Midbrain (tissue), 1 donor: ENCODE results near the gene SCMH1.

Source experiments
- DNase-seq: peaks from one replicate; lab custom pipeline; 2025; lab: John Stamatoyannopoulos, UW

The SCMH1 gene

DNA sequence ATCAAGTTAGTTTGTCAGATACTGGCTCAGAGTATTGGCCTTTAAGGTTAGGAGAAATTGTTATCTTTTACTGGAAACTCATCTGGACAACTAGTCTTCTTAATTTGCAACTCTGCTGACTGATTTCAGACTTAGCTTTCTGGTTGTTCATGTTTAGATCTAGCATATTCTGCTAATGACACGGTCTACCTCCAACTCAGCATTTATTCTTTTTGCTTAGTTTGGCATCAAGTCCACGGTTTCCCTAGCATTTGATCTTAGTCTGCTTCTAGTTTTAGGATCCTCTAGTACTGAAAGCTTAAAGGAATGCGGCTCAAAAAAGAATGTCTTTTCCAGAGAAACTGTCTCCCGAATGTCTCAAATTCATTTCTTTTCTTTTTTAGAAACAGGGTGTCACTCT lies 145.0 kb downstream of the SCMH1 start:
- no peak for DNase-seq

DNA sequence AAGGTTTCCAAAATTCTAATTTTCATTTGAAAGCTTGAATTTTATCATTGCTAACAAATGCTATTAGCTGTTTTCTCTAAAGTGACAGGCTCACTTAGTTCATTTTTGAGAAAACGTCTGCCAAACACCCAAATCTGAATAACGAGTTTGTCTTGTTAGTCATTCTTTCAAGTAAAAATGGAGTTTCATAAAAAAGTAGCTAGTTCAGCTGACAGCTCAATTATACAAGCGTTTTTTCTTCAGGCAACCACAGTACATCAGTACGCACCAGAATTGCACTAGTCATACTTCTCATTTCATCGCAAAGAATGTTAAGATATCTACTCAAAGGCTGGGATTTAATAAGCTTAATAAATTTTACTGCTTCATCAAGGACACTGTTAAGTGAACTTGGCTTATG lies 148.3 kb downstream of the SCMH1 start:
- no peak for DNase-seq

DNA sequence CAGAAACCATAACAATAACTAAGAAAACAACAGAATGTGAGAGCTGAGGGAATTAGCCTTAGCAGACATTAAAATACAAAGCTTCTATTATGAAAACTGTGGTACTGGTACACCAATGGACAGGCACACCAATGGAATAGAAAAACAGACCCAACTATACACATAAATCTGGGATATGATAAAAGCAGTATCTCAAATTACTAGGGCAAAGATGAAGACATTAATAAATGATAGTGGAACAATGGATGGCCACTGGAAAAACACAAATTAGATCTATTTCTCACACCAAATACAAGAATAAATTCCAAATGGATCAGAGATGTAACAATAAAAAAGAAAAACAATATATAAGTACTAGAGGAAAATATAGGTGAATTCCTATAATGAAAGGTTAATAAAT lies 155.2 kb downstream of the SCMH1 start:
- no peak for DNase-seq

DNA sequence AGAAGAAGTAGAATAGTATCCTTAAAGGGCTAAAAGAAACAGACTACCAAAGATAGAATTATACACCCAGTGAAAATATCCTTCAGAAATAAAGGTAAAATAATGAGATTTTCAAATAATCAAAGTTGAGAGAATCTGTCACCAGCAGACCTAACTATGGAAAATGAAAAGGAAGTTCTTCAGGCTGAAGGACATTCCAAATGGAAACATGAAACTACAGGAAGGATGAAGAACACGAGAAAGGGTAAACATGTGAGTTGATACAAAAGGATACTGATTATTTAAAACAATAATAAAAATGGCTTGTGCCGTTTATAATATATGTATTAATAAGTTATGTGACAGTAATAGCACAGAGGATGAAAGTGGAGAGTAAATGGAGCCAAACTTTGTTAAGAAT lies 163.5 kb downstream of the SCMH1 start:
- no peak for DNase-seq

DNA sequence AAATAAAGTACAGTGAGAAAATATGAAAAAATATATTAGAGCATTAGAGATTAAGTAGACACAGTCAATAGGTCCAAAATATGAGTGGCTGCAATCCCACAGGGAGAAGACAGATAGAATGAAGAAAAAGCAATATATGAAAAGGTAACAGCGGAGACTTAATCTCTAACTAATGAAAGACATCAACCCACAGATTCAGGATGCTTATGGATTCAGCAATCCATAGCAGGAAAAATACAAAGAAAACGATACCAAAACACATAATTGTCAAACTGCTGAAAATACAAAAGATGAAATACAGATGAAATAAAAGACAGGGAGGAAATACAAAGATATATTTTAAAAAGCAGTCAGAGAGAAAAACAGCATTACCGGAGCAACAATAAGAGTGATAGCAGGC lies 163.9 kb downstream of the SCMH1 start:
- DNase-seq = no peak

DNA sequence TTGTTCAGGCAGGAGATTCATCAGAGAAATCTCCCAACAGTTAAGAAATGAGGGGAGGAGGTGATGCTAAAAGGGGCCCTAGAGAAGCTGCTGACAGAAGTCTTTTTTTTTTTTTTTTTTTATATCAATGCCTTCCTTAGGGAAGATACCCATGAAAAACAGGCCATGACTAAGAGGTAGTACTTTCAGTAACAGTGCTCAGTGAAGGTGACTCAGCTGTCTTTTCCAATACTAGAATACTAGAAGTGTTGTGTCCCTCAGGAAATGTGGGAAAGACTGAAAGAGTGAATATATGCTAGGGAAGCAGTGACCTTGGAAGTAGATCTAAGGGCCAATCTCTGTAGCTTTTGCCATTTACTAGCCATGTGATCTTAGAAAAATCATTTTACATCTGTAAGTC lies 168.1 kb downstream of the SCMH1 start:
- no peak for DNase-seq

DNA sequence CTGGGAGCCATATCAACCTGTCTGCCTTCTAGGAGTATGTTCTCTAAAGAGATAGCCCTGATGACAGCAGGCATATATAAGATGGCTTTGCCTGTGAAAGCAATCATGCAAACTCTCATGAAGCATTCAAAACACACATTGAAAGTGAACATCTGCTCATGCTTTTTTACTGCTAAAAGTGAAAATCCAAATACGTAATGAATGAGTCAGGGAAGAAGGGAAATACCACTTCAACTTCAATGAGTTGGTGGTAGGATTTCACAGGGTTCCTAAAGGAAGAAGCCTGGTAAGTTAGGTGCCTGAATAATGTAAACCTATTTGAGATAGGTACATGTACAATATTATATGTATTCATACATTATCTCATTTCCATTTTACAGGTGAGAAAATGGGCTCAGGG lies 170.1 kb downstream of the SCMH1 start:
- DNase-seq = no peak

DNA sequence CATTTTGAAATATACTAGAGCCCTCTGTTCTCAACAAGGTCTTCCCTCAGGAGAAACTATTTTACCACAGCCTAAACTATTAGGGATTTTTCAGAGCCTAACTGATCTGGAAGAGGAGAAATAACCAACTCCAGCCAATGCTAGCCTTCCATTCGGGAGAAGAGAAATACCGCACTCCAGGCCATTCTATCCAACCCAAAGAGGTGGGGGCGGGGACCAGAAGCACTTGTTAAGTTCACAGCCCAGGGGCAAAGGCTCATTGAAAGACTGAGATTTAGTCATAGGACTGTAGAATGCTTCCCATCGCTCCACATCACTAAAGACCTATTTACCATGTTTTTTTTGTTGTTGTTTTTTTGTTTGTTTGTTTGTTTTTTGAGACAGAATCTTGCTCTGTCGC lies 185.2 kb downstream of the SCMH1 start:
- DNase-seq = no peak

DNA sequence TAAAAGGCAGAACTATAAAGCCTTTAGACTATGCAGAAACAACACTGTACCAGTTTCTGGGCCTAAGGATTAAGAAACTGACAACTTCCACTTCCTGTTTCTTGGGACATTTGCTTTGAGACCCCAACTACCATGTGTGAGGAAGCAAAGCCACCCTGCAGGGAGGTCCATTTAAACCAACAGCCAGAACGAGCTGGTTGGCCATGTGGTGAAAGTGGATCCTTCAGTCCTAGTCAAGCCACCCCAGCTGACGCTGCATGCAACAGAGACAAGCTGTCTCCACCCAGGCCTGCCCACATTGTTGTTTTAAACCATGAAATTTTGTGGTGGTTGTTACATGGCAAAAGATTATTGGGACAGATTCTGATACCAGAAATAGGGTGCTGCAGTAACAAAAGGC lies 188.8 kb downstream of the SCMH1 start:
- no peak for DNase-seq

DNA sequence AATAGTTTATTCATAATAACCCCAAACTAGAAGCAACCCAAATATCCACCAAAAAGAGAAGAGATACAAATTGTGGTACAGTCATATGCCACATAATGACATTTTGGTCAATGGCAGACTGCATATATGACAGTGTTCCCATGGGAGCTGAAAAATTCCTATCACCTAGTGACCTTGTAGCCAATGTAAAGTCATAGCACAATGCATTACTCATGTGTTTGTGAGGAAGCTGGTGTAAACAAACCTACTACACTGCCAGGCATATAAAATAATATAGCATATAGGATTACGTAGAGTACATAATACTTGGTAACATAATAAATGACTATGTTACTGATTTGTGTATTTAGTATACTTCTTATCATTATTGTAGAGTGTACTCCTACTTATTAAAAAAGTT lies 191.1 kb downstream of the SCMH1 start:
- no peak for DNase-seq

DNA sequence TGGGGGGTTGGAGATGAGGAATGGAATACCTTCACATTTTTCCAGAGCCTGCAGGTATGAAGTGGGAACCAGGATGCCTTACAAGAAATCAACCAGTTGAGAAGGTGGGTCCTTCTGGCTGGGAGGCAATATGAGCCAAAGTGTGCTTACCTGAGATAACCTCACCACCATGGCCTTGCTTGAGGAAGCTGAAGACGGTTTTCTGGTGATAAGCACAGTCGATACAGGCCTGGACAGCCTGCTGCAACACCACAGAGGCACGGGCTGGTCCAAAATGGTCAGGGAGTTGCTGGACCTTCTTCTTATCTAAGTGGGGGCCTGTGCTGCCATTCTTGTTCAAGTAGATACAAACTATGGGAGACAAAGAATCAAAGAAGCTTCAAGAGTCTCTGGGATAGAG lies 193.6 kb downstream of the SCMH1 start:
- DNase-seq = no peak

DNA sequence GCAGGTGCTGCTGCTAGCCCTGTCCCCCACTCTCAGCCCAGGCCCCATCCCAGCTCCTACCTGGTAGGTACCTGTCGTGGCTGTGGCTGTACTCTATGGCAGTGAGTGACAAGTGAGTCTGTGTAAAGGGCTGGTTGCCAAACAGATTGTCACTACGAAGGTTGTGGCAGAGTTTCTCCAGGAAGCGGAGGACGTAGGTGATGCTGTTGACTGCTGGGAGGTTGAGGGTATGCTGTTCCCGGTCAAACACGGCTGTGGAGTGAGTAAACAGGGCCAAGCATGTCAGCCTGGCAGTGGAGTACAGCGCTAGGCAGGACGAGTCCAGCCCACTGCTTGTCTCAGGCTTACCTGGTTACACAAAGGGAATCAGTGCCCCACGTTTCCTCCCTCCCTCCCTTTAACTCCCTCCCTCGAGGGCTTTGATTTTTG lies 195.7 kb downstream of the SCMH1 start:
- no peak for DNase-seq

DNA sequence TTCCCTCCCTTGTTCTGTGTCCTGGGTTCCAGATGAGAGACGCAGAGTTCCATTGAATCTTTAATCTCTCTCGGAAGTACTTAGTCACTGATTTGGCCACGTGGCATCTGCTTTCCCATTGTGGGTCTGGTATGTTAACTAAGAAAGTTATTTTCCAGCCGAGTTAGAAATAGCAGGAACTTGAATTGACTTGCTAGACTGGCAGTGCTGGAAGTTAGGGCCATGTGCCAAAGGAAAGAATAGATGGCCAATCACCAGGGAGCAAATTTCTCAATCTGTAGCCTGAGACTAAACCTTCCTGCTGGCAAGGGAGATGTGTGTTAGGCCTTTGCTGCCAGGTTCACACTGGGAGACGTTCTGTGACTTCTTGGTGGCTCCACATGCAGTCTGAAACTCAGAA lies 196.4 kb downstream of the SCMH1 start:
- peak; percentile 31 for DNase-seq

DNA sequence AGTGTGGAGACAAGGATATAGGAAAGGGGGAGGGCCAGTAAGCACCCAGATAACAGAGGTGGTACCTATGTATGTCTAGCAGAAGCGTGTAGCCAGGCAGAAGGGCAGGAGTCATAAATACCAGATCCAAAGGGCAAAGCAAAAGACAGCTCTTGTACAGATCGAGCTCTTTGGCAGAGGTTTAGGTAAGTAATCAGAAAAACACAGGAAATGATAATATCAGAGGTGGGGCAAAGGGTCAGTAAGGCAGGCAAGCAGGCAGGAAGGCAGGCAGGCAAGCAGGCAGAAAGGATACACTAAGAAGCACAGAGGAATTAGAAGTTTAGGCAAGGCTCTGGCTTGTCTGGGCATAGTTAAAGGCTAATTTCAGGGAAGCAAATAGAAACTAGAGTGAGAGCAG lies 197.9 kb downstream of the SCMH1 start:
- no peak for DNase-seq

DNA sequence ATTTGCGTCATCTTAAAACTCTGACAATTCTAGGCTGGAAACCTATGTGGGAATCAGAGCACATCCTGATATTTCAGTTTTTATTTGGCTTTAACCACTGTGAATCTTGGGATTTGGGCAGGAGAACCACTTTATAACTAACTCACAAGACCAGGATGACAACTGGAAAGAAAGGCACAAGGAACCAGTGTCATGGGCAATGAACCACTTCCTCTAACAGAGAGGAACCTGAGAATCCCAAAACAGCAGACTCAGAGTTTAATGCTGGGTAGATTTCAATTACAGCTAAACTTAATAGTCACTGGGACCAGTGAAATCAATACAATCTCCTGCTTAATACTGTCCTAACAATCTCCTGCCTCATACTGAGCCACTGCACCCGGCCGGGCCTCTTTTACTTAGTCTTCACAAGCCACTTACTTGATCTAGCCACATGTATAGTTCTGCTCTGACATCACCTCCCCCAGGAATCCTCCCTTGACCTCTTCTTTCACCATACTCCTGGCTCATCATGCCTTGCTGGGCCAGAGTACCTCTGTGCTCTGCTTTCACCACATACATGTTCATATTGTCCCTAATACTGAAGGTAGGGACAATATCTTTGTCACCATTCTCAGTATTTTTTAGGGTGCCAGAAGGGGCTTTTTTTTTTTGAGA lies 200.4 kb downstream of the SCMH1 start:
- no peak for DNase-seq

DNA sequence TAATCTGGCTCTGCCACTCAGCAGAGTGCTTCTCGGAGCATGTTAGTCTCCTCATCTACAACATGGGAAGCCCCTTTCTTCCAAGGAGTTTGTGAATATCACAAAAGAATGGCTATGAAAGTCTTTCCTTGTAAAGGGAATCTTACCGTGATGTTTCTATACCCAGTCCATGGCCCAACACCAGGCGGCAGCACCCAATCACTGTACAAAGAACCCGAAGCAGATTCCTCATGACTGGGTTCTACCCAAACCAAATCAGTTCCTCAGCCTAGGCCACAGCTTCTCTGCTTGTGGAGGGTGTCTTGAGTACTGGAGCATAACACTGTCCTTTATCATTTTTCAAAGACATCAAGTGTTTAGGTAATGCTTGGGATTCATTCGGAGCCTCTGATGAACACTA lies 204.0 kb downstream of the SCMH1 start:
- no peak for DNase-seq

DNA sequence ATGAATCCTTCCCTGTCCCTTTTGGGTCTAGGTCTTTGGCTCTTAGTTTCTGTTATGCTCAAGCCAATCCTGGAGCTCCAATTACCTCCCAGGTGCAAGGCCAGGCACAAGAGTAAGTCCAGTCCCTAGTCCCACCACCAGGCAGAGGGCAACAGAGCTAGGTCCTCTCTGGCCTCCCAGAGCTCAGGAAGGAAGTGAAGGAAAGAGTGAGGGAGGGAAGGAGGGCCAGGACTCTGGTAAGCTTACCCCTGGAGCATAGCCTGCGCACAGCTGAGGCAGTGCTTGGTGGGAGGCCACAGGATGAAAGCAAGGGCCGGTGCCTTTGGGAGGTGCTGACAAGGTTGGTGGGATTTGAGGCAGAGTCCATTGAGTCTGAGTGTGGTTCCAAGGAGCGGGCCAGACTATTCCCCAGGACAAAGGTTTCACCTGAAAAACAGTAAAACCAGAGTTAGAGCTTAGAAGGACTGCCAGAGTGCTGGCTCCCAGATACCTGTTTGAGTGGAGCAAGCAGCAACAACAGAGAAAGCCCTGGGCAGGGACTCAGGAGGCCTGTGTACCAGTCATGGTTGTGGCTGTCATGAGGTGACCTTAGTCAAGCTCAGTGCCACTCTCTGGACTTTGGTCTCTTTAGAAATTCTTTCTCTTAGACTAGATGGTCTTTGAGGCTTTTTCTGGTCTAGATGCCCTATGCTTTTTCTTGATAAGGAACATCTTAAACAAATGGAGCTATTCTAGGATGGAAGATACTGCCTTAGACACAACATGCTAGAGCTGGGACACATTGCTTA lies 204.8 kb downstream of the SCMH1 start:
- no peak for DNase-seq

DNA sequence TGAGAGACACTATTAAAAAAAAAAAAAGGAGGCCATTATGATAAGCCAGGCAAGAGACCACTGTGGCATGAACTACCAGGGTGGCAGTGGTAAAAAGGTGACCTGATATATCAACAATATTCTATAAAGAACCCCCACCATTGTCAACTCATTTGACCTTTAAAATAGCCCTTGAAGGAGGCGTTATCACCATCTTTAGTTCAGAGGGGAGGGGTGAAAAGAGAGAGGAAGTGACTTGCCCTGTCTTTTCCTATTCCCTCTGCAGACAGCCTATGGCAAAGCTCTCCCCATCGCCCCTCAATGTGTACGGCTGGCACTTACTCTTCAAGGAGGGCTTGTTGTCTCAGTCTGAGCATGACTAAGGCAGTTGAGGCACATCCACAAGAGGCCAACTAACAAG lies 208.8 kb downstream of the SCMH1 start:
- no peak for DNase-seq

DNA sequence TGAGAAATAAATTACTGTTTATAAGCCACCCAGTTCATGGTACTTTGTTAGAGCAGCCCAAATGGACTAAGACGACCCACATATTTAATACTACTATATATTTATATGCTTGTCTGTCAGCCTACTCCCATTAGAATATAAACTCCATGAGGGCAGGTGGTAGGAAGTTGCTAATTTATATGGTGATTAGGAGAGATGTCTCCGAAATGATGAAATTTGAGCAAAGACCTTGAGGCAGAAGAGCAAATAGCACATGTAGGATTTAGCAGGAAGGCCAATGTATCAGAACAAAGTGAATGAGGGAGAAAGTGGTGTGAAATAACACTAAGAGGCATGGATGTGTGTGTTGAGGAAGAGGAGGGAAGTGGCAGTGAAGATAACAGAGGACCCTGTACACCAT lies 210.0 kb downstream of the SCMH1 start:
- DNase-seq = no peak

DNA sequence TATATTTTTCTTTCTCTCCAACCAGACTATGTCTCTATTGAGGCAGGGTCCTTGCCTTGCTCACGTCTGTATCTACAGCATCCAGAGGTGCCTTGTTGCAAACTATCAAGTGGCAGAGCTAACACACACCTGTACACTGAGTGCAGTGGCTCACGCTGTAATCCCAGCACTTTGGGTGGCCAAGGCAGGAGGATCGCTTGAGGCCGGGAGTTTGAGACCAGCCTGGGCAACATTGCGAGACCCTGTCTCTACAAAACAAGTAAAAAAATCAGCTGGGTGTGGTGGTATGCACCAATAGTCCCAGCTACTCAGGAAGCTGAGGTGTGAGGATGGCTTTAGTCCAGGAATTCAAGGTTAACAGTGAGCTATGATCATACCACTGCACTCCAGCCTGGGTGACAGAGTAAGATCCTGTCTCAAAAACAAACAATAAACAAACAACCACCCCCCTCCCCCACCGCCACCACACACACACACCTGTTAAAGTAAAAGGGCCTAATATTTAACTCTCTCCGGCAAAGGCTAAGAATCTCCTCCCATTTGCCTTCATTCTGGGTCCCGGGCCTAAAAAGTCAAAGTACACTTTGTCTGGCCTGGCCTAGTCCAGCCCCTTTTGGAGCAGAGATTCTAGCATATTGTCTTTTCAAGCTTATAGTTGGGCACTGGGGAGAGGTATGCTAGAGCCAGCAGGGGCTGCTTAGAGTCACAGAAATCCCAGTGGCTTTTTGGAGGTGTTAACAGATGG lies 211.1 kb downstream of the SCMH1 start:
- DNase-seq = no peak

DNA sequence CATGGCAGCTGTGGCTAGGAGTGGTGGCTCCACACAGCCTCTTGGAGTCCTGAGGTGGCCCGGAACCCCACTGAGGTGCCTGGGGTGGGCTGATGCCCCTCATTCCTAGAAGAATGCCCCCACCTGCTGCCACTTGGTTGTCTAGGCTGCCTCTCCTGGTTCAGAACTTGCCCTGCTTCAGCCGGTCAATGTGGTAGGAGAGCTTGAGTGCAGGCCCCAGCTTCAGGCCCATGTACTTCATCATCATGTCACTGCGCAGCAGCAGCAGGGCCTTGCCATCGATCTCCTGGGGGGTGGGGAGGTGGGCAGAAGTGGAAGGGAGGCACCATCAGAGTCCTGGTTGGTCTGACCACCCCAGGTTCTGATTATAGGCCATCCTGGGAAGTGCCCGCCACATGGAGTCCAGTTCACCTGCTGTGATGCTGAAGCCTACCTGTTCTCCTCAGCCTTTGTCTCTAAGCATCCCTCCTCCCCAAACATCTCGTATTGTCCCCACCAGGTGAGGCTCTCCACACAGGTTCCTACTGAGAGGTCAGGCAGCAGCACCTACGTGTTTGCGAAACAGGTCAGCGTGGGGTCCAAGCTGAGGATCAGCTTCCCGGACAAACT lies 214.0 kb downstream of the SCMH1 start:
- no peak for DNase-seq

DNA sequence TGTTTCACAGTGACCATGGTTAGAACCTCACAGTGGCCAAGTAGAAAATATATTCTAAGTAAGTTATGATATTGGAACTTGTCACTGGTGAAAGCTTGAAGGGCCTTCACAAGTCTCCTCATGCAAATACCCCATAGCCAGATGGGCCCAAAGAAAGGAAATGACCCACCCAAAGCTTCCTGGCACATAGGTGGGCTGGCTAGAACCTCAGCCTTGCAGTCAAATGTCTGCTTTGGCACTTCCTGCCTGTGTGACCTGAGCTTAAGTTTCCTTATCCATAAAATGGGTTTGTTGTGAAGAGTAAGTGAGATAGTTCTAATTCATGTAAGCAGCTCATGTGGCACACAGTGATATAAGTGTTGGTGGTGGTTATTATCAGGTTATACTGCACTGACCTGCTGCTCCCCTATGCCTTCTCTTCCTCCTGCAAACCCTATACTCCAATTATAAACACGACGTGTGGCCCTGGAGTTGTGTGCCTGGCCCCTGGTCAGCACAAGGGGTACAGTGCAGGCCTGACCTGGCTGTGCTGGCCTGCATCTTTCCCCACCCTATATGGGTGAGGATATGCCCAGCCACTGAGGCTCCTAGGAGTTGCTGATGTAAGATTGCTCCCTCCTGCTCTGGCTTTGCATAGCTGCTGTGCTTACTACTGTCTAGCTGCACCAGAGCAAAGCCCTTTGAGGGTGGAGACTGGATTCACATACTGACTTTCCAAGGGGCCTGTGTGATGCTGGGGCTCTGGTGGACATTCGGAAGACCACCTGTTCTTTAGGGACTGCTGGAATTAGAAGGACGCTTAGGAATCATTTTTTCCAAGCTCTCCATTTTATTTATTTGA lies 215.9 kb downstream of the SCMH1 start:
- no peak for DNase-seq
